Psoas muscle (tissue), 8 donors: ENCODE measurements around the gene PHF13. TPM values are rescaled to one million over a fixed set of nuclear protein-coding genes. Genes with fewer than 3 reads are reported as not detected.

Experiments
- ATAC-seq, 4 donors: fragments of 200-7000 bp; cut with Tn5 transposase; one replicate each; pipeline ENCODE4 v1.9.1; 2020; ENCODE audit warnings: moderate library complexity in 3 of 4, mild to moderate bottlenecking in 2 of 4
- DNase-seq, 2 donors: peaks; one replicate each; pipeline ENCODE4 v3.0.0-alpha.2; 2020
- H3K27ac ChIP-seq: fragments of 200-600 bp; one replicate; pipeline ENCODE4 v1.8.0; 2022
- H3K27me3 ChIP-seq, 3 donors: fragments of 200-600 bp in 1 of 3; one replicate each; pipeline versions ENCODE4 v1.6.1 to v1.8.0; 2013 to 2022; ENCODE audit warnings: low read length in 2 of 3, mild to moderate bottlenecking in 2 of 3, moderate library complexity in 1 of 3; ENCODE audit not compliant: insufficient read depth in 3 of 3
- H3K36me3 ChIP-seq, 2 donors: fragments of 200-600 bp in 1 of 2; one replicate each; pipeline versions ENCODE4 v1.6.1 to v1.8.0; 2013 to 2022; ENCODE audit warnings: low read depth in 1 of 2, mild to moderate bottlenecking in 1 of 2, moderate library complexity in 1 of 2; ENCODE audit not compliant: insufficient read depth in 1 of 2
- H3K4me1 ChIP-seq: fragments of 200-600 bp; one replicate; pipeline ENCODE4 v1.8.0; 2022
- H3K4me3 ChIP-seq: fragments of 200-600 bp; one replicate; pipeline ENCODE4 v1.8.0; 2022; ENCODE audit warnings: mild to moderate bottlenecking
- H3K9me3 ChIP-seq: fragments of 200-600 bp; one replicate; pipeline ENCODE4 v1.8.0; 2022
- WGBS, 3 donors: extraction: QIAGEN DNeasy Blood & Tissue Kit; methylation state at CpG; one replicate each; pipeline versions ENCODE4 v1.1.6 to v1.1.7; 2013; 5-methylcytosine and 5-hydroxymethylcytosine counted together
- intact Hi-C, 2 donors: fragments of 100-400 bp; cut with DNase I; formaldehyde crosslinking; loops; one replicate each; pipeline versions ENCODE4 v1.11.0 to v1.14.2; 2022
- polyA plus RNA-seq, 3 donors: library from polyadenylated mRNA; stranded (reverse); fragments of 200-250 nt; gene quantifications; one replicate each; pipeline ENCODE4 v1.2.3, GENCODE V29; 2013
- total RNA-seq, 4 donors: library from RNA; stranded (reverse); fragmentation: NEBNext Ultra II Directional in 2 of 4; extraction: Animal tissue kit (Norgen Biotek cat#: 25700) in 2 of 4; gene quantifications; one replicate each; pipeline versions ENCODE4 v1.2.1 to v1.2.4, GENCODE V29; 2021 to 2023
- TF ChIP-seq, protein P1 (sequence below): fragments of 200-600 bp; IDR thresholded peaks from one replicate; pipeline ENCODE4 v1.8.0; 2022; ENCODE audit warnings: antibody characterized with exemption
- donor health status: healthy with polysubstance abuse.
- donor health status: DM: no; HTN: no; CAD: no; lungs with moderate emphysema.
- donor health status: Bipolar disorder and iron deficiency.
- donor health status: healthy.
- donor health status: DM: yes; HTN: yes; CAD: no.
- donor health status: DM: no; HTN: no; CAD: no.
- donor health status: DM: no; HTN: no; CAD: no.
- donor health status: DM: yes; HTN: yes; CAD: no.

The PHF13 gene
- total and polyA plus RNA-seq, 7 donors, result 4.8 to 21.3 (median 7.5) TPM

DNA sequence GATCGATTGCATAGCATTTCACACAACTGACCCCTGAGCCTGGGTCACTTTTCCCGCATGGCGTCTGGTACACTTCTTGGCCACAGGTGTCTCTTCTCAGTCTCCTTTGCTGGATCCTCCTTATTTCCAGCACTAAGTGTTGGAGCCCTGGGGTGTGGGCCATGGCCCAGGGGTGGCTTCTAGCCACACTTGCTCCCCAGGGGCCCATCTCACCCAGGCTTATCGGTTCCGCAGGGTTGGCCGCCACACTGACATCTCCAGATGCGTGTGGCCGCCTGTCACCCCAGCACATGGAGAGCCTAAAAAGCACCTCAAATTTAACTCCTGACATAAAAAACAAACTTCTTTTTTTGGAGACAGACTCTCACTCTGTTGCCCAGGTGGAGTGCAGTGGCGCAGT, 13.5 kb downstream of the PHF13 start:
- intact Hi-C loops, result no loop called here
- 85 to 97% (median 94%) methylated on average over 9 of the region's 9 CpGs for WGBS, 3 donors
- TF ChIP-seq, protein P1, sequence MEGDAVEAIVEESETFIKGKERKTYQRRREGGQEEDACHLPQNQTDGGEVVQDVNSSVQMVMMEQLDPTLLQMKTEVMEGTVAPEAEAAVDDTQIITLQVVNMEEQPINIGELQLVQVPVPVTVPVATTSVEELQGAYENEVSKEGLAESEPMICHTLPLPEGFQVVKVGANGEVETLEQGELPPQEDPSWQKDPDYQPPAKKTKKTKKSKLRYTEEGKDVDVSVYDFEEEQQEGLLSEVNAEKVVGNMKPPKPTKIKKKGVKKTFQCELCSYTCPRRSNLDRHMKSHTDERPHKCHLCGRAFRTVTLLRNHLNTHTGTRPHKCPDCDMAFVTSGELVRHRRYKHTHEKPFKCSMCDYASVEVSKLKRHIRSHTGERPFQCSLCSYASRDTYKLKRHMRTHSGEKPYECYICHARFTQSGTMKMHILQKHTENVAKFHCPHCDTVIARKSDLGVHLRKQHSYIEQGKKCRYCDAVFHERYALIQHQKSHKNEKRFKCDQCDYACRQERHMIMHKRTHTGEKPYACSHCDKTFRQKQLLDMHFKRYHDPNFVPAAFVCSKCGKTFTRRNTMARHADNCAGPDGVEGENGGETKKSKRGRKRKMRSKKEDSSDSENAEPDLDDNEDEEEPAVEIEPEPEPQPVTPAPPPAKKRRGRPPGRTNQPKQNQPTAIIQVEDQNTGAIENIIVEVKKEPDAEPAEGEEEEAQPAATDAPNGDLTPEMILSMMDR, result no peak
- peaks cover 0 to 72% of the 10 kb centered on the region in 2 donors for H3K36me3 ChIP-seq
- no peak overlapping the region for H3K27ac ChIP-seq
- DNase-seq, result no peak
- H3K9me3 ChIP-seq, result no peaks in the 10 kb centered on the region
- no peaks in the 10 kb centered on the region for H3K27me3 ChIP-seq
- H3K4me3 ChIP-seq, result no peak overlapping the region
- no peak for ATAC-seq
- H3K4me1 ChIP-seq, result peaks cover 12% of the 10 kb centered on the region

DNA sequence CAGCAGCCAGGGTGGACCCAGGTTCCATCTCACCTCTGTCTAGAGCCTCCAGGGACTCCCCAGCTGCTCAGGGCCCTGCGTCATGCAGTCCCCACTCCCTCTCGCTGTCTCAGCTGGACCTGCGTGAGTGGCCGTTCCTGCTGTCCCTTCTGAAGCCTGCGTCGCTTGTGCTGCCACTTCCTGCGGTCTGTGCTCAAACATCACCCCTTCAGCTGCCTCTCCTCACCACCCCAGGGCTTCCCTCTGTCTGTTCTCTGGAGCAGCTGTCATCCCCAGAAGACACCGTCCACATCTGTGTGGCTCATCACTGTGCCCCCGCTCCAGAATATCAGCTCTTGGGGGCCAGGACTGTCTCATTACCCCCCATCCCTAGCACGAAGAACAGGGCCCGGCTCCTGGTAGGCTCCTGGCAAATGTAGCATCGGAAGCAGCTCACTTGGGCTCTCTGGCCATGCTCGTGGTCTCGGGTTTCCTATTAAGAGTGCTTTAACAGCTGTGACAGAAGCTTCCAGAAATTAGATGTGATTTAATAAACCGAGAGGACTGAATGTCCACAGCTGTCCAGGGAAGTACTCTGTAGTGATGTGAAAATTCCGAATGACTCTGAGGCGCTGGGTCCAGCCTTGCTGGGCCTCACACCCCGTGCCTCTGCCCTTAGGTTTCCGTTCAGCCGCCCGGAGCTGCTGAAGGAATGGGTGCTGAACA, 14.5 kb downstream of the PHF13 start:
- peaks cover 12% of the 10 kb centered on the region for H3K4me1 ChIP-seq
- DNase-seq (no peak), ATAC-seq (no peak)
- 51 to 72% (median 54%) methylated on average over 21 of the region's 21 CpGs for WGBS, 3 donors
- intact Hi-C loops, result no loop called here
- H3K27ac ChIP-seq, result no peak overlapping the region
- TF ChIP-seq, protein P1, result no peak
- H3K9me3 ChIP-seq, result no peaks in the 10 kb centered on the region
- no peak overlapping the region for H3K4me3 ChIP-seq
- H3K36me3 ChIP-seq, result peaks cover 0 to 72% of the 10 kb centered on the region in 2 donors
- no peaks in the 10 kb centered on the region for H3K27me3 ChIP-seq

DNA sequence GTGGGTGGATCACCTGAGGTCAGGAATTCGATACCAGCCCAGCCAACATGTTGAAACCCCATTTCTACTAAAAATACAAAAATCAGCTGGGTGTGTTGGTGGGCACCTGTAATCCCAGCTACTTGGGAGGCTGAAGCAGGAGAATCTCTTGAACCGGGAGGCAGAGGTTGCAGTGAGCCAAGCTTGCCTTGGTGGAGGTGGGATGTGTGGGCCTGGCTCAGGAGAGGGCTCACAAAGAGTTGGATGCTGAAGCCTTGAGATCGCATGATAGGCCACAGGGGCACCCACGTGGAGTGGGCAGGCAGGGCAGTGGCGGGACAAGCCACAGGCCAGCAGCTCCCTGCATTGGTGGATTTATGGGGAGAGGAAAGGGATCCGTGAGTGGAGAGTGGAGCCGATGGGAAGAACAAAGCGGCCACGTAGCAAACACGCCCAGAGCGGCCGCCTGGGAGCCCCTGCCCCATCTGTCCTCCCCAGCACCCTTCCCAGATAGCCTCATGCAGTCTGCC, 15.5 kb downstream of the PHF13 start:
- DNase-seq (no peak), ATAC-seq (no peak)
- H3K36me3 ChIP-seq, result peaks cover 0 to 72% of the 10 kb centered on the region in 2 donors
- H3K27me3 ChIP-seq, result no peaks in the 10 kb centered on the region
- intact Hi-C loops, result no loop called here
- peaks cover 12% of the 10 kb centered on the region for H3K4me1 ChIP-seq
- WGBS, 3 donors, result 84 to 90% (median 88%) methylated on average over 12 of the region's 12 CpGs
- TF ChIP-seq, protein P1, result no peak
- H3K9me3 ChIP-seq, result no peaks in the 10 kb centered on the region
- H3K27ac ChIP-seq, result no peak overlapping the region
- no peak overlapping the region for H3K4me3 ChIP-seq

DNA sequence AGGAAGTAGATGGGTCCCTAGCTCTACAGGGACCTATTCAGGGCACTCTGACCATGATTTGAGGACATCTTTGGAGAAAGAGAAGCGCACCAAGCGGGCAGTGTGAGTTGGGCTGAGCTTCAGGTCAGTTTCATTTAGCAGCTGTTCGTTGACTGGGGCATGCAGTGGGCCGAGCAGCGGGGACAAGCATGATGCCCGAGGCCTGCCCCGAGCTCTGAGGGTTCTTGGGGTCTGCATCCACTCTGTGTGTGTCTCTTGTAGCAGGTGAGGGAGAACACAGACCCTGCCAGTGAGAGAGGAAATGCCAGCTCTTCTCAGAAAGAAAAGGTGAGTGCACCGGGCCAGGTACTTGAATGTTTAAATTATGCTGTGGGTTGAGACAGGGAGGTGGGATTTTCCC, 16.5 kb downstream of the PHF13 start:
- Histone ChIP-seq H3K4me1 (peaks cover 12% of the 10 kb centered on the region), H3K36me3 (peaks cover 0 to 80% of the 10 kb centered on the region in 2 donors), H3K9me3 (no peaks in the 10 kb centered on the region), H3K4me3 (no peak overlapping the region), H3K27me3 (no peaks in the 10 kb centered on the region), H3K27ac (no peak overlapping the region)
- no peak for ATAC-seq
- TF ChIP-seq, protein P1, result no peak
- intact Hi-C loops, result no loop called here
- WGBS, 3 donors, result 86 to 93% (median 88%) methylated on average over 8 of the region's 8 CpGs
- DNase-seq, result no peak
